Karpas-422 (cell line): ENCODE measurements around the gene THAP4. TPM values are rescaled to one million over a fixed set of nuclear protein-coding genes. Genes with fewer than 3 reads are reported as not detected.
"Not testable (repeated sequence)": the region's sequence is repeated elsewhere in the genome, so short reads cannot be mapped to it uniquely, and the experiment has no call there.

ENCODE experiments used
- DNase-seq: peaks from one replicate; pipeline ENCODE4 v3.0.0-alpha.2; 2015
- H2AFZ ChIP-seq: fragments of 200-600 bp; sonication (generic); 2 replicates; pipeline ENCODE4 v1.6.1; 2014; ENCODE audit warnings: antibody characterized with exemption, low read length, mixed read lengths
- H3K27ac ChIP-seq: fragments of 200-600 bp; sonication (generic); 2 replicates; pipeline ENCODE4 v1.5.1; 2014; ENCODE audit warnings: mild to moderate bottlenecking, low read length, moderate library complexity
- H3K27me3 ChIP-seq: fragments of 200-600 bp; sonication (generic); 2 replicates; pipeline ENCODE4 v1.6.1; 2014; ENCODE audit warnings: low read length, mixed read lengths
- H3K36me3 ChIP-seq: fragments of 200-600 bp; sonication (generic); 2 replicates; pipeline ENCODE4 v1.6.1; 2014; ENCODE audit warnings: low read length, mixed read lengths; ENCODE audit not compliant: insufficient read depth
- H3K4me1 ChIP-seq: fragments of 200-600 bp; sonication (generic); 2 replicates; pipeline ENCODE4 v1.6.1; 2014; ENCODE audit warnings: mild to moderate bottlenecking, low read length, mixed read lengths
- H3K4me2 ChIP-seq: fragments of 200-600 bp; sonication (generic); 2 replicates; pipeline ENCODE4 v1.6.1; 2014; ENCODE audit warnings: low read length, low read depth, mild to moderate bottlenecking; ENCODE audit not compliant: poor library complexity, severe bottlenecking
- H3K4me3 ChIP-seq: fragments of 200-600 bp; sonication (generic); 2 replicates; pipeline ENCODE4 v1.5.1; 2014; ENCODE audit warnings: mild to moderate bottlenecking, antibody characterized with exemption, low read length, mixed read lengths
- H3K79me2 ChIP-seq: fragments of 200-600 bp; sonication (generic); 2 replicates; pipeline ENCODE4 v1.6.1; 2014; ENCODE audit warnings: mild to moderate bottlenecking, low read length, mixed read lengths
- H3K9ac ChIP-seq: fragments of 200-600 bp; sonication (generic); 2 replicates; pipeline ENCODE4 v1.6.0; 2014; ENCODE audit warnings: low read length
- H3K9me2 ChIP-seq: fragments of 200-600 bp; sonication (generic), shearing (Covaris generic); replicated peaks from 2 replicates; pipeline ENCODE4 v1.6.0; 2014; ENCODE audit warnings: mild to moderate bottlenecking, low read length, moderate library complexity; ENCODE audit not compliant: insufficient read depth
- H3K9me3 ChIP-seq: fragments of 300-700, 200-600 bp; sonication (generic); 2 replicates; pipeline ENCODE4 v1.6.1; 2014; ENCODE audit warnings: low read length, mixed read lengths
- H4K20me1 ChIP-seq: fragments of 200-600 bp; sonication (generic); 2 replicates; pipeline ENCODE4 v1.6.1; 2014; ENCODE audit warnings: mild to moderate bottlenecking, antibody characterized with exemption, low read length, low read depth; ENCODE audit not compliant: insufficient read depth
- total RNA-seq: library from RNA; depleted of rRNA; stranded (reverse); fragments of >200 nt; shearing (Covaris generic); gene quantifications from 2 replicates; pipeline ENCODE4 v1.2.3, GENCODE V29; 2014; ENCODE audit warnings: low replicate concordance

THAP4 gene
- total RNA-seq, 1 experiment from 2014 or later: 45.4 TPM

DNA sequence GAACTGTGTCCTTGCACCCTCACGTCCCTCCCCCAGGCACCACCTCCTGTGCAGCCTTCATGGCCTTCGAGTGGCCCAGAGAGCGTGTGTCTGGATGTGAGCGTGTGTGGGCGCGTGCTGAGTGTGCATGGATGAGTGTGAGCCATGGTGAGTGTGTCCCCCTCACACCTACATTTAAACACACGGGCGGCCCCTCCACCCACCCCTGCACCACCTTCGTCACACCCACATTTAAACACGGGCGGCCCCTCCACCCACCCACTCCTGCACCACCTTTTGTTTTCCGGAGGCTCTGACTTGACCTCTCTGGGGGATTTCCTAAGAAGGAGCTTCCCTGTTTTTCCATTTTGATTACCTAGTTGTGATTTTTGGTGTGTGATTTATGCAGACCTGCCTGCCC is 31.9 kb upstream of the THAP4 start:
- Histone ChIP-seq H3K9me2 (no peaks in the 10 kb centered on the region), H3K9me3 (no peaks in the 10 kb centered on the region), H3K36me3 (0 out of 2 replicates have a peak, but pooled peaks cover 2% of the 10 kb centered on the region), H3K9ac (no peak overlapping the region), H4K20me1 (peaks cover 4% of the 10 kb centered on the region; the same call in 1 of the 2 replicates), H3K27me3 (no peaks in the 10 kb centered on the region), H3K4me1 (no peaks in the 10 kb centered on the region), H2AFZ (no peak overlapping the region), H3K4me3 (no peak overlapping the region), H3K4me2 (no peak overlapping the region), H3K27ac (no peak overlapping the region), H3K79me2 (no peaks in the 10 kb centered on the region)
- no peak for DNase-seq

- Histone ChIP-seq H3K9ac (no peak overlapping the region), H3K9me3 (no peaks in the 10 kb centered on the region), H3K9me2 (no peaks in the 10 kb centered on the region), H3K4me2 (no peak overlapping the region), H3K36me3 (0 out of 2 replicates have a peak, but pooled peaks cover 2% of the 10 kb centered on the region), H3K4me3 (no peak overlapping the region), H4K20me1 (peaks cover 4% of the 10 kb centered on the region; the same call in 1 of the 2 replicates), H3K4me1 (no peaks in the 10 kb centered on the region), H2AFZ (no peak overlapping the region), H3K27me3 (no peaks in the 10 kb centered on the region), H3K79me2 (no peaks in the 10 kb centered on the region), H3K27ac (no peak overlapping the region)
- DNase-seq: no peak
Measured at GRCh38 chr2:241668354-241668753, 31.4 kb upstream of the THAP4 start.

GRCh38 chr2:241666627-241667400 is 29.9 kb upstream of the THAP4 start:
- no peak overlapping the region for H3K9ac ChIP-seq

GRCh38 chr2:241665731-241666440 is 28.9 kb upstream of the THAP4 start:
- peaks cover 4% of the 10 kb centered on the region; the same call in 1 of the 2 replicates for H4K20me1 ChIP-seq
- DNase-seq: no peak
- 0 out of 2 replicates have a peak, but pooled peaks cover 2% of the 10 kb centered on the region for H3K36me3 ChIP-seq
- H3K9ac ChIP-seq: no peak overlapping the region
- H3K4me2 ChIP-seq: no peak overlapping the region
- no peaks in the 10 kb centered on the region for H3K4me1 ChIP-seq
- H3K27me3 ChIP-seq: no peaks in the 10 kb centered on the region
- H3K9me2 ChIP-seq: no peaks in the 10 kb centered on the region
- H3K79me2 ChIP-seq: no peaks in the 10 kb centered on the region
- H3K9me3 ChIP-seq: no peaks in the 10 kb centered on the region
- H3K27ac ChIP-seq: no peak overlapping the region
- no peak overlapping the region for H2AFZ ChIP-seq
- H3K4me3 ChIP-seq: no peak overlapping the region

More at GRCh38 chr2:241666627-241667400, 29.9 kb upstream of the THAP4 start:
- Histone ChIP-seq H3K36me3 (0 out of 2 replicates have a peak, but pooled peaks cover 2% of the 10 kb centered on the region), H2AFZ (no peak overlapping the region), H3K9me3 (no peaks in the 10 kb centered on the region), H3K79me2 (no peaks in the 10 kb centered on the region), H3K27me3 (no peaks in the 10 kb centered on the region), H4K20me1 (peaks cover 4% of the 10 kb centered on the region; the same call in 1 of the 2 replicates), H3K27ac (no peak overlapping the region), H3K4me3 (no peak overlapping the region), H3K4me1 (no peaks in the 10 kb centered on the region), H3K9me2 (no peaks in the 10 kb centered on the region), H3K4me2 (no peak overlapping the region)
- DNase-seq: no peak

DNA sequence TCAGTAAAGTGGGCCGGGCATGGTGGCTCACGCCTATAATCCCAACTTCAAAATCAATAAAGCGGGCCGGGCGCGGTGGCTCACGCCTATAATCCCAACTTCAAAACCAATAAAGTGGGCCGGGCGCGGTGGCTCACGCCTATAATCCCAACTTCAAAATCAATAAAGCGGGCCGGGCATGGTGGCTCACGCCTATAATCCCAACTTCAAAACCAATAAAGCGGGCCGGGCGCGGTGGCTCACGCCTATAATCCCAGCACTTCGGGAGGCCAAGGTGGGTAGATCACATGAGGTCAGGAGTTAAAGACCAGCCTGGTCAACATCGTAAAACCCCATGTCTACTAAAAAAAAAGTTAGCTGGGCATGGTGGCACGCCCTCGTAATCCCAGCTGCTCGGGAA is 25.8 kb upstream of the THAP4 start:
- H2AFZ ChIP-seq, H3K4me1 ChIP-seq, H3K9ac ChIP-seq, H3K9me2 ChIP-seq, H3K9me3 ChIP-seq, H3K4me2 ChIP-seq, H3K27me3 ChIP-seq, H3K79me2 ChIP-seq, DNase-seq, H3K27ac ChIP-seq, H3K4me3 ChIP-seq, H4K20me1 ChIP-seq: not testable (repeated sequence)
- peaks cover 10% of the 10 kb centered on the region; the same call in 1 of the 2 replicates for H3K36me3 ChIP-seq

- no peaks in the 10 kb centered on the region for H3K4me1 ChIP-seq
- no peak overlapping the region for H3K4me3 ChIP-seq
- H2AFZ ChIP-seq: no peak overlapping the region
- peaks cover 9% of the 10 kb centered on the region; the same call in 1 of the 2 replicates for H3K36me3 ChIP-seq
- H3K79me2 ChIP-seq: no peaks in the 10 kb centered on the region
- H3K9me3 ChIP-seq: no peaks in the 10 kb centered on the region
- no peaks in the 10 kb centered on the region for H3K9me2 ChIP-seq
- H3K4me2 ChIP-seq: no peak overlapping the region
- peaks cover 2% of the 10 kb centered on the region; the same call in 1 of the 2 replicates for H4K20me1 ChIP-seq
- no peak for DNase-seq
- H3K27ac ChIP-seq: no peak overlapping the region
- no peak overlapping the region for H3K9ac ChIP-seq
- no peaks in the 10 kb centered on the region for H3K27me3 ChIP-seq
Measured at GRCh38 chr2:241660593-241661213, 23.7 kb upstream of the THAP4 start.

- peak; percentile 86 for DNase-seq
Measured at GRCh38 chr2:241659150-241659739, 22.3 kb upstream of the THAP4 start.

More at GRCh38 chr2:241659150-241659739, 22.3 kb upstream of the THAP4 start:
- Histone ChIP-seq H3K27ac (no peak overlapping the region), H3K79me2 (no peaks in the 10 kb centered on the region), H3K36me3 (peaks cover 8% of the 10 kb centered on the region; the same call in 1 of the 2 replicates), H3K9me2 (no peaks in the 10 kb centered on the region), H3K9ac (no peak overlapping the region), H4K20me1 (no peaks in the 10 kb centered on the region), H3K4me2 (no peak overlapping the region), H2AFZ (no peak overlapping the region), H3K4me3 (no peak overlapping the region), H3K9me3 (no peaks in the 10 kb centered on the region), H3K27me3 (no peaks in the 10 kb centered on the region), H3K4me1 (no peaks in the 10 kb centered on the region)
